Astrocyte (in vitro differentiated cells and primary cell): ENCODE measurements around the gene EFNB2. TPM values are rescaled to one million over a fixed set of nuclear protein-coding genes. Genes with fewer than 3 reads are reported as not detected.
A peak's percentile ranks its signal among the peaks of the same experiment; 100 is the strongest.

ENCODE experiments used
- DNase-seq: peaks from one replicate; pipeline ENCODE4 v3.0.0-alpha.2; 2010; ENCODE audit warnings: low read depth
- FAIRE-seq: peaks from 2 replicates; lab custom pipeline; 2011; peaks lifted over from hg19 to GRCh38; lab: Jason Lieb, UNC
- H2AFZ ChIP-seq: 2 replicates; pipeline ENCODE4 v1.6.0; 2012; ENCODE audit warnings: low read depth, low read length, inconsistent platforms
- H3K27ac ChIP-seq: 2 replicates; pipeline ENCODE4 v1.5.1; 2011; ENCODE audit warnings: low read depth, low read length, inconsistent platforms
- H3K27me3 ChIP-seq: 2 replicates; pipeline ENCODE4 v1.6.0; 2011; ENCODE audit warnings: low read length, inconsistent platforms; ENCODE audit not compliant: insufficient read depth
- H3K36me3 ChIP-seq: 2 replicates; pipeline ENCODE4 v1.5.1; 2011; ENCODE audit warnings: low read length, inconsistent platforms; ENCODE audit not compliant: insufficient read depth
- H3K4me1 ChIP-seq: 2 replicates; pipeline ENCODE4 v1.5.1; 2011; ENCODE audit warnings: low read length, inconsistent platforms; ENCODE audit not compliant: insufficient read depth
- H3K4me2 ChIP-seq: 2 replicates; pipeline ENCODE4 v1.6.0; 2012; ENCODE audit warnings: low read length, inconsistent platforms
- H3K4me3 ChIP-seq: 2 replicates; pipeline ENCODE4 v1.5.1; 2011; ENCODE audit warnings: low read depth, mild to moderate bottlenecking, low read length, inconsistent platforms; ENCODE audit not compliant: insufficient read depth
- H3K79me2 ChIP-seq: 2 replicates; pipeline ENCODE4 v1.6.0; 2012; ENCODE audit warnings: mild to moderate bottlenecking, low read length, inconsistent platforms; ENCODE audit not compliant: insufficient read depth
- H3K9ac ChIP-seq: 2 replicates; pipeline ENCODE4 v1.6.0; 2012; ENCODE audit warnings: mild to moderate bottlenecking, low read length, inconsistent platforms
- H3K9me3 ChIP-seq: 2 replicates; pipeline ENCODE4 v1.5.1; 2012; ENCODE audit warnings: low read depth, mild to moderate bottlenecking, low read length, inconsistent platforms; ENCODE audit not compliant: insufficient read depth
- H4K20me1 ChIP-seq: 2 replicates; pipeline ENCODE4 v1.6.0; 2012; ENCODE audit warnings: low read length, inconsistent platforms; ENCODE audit not compliant: insufficient read depth
- H3K27ac Mint-ChIP-seq: one replicate; pipeline ENCODE4 v1.8.0; 2021; ENCODE audit warnings: mild to moderate bottlenecking, mixed read lengths; ENCODE audit not compliant: unreplicated experiment
- H3K27me3 Mint-ChIP-seq: one replicate; pipeline ENCODE4 v1.8.0; 2021; ENCODE audit warnings: low read depth, mixed read lengths; ENCODE audit not compliant: unreplicated experiment
- H3K36me3 Mint-ChIP-seq: one replicate; pipeline ENCODE4 v1.8.0; 2021; ENCODE audit warnings: low read depth, mixed read lengths; ENCODE audit not compliant: unreplicated experiment
- H3K4me1 Mint-ChIP-seq: one replicate; pipeline ENCODE4 v1.8.0; 2021; ENCODE audit warnings: low read depth, mixed read lengths; ENCODE audit not compliant: unreplicated experiment
- H3K4me3 Mint-ChIP-seq: one replicate; pipeline ENCODE4 v1.8.0; 2021; ENCODE audit warnings: mild to moderate bottlenecking, moderate library complexity, mixed read lengths; ENCODE audit not compliant: unreplicated experiment
- H3K9me3 Mint-ChIP-seq: one replicate; pipeline ENCODE4 v1.8.0; 2021; ENCODE audit warnings: mild to moderate bottlenecking, mixed read lengths; ENCODE audit not compliant: unreplicated experiment
- CTCF ChIP-seq: IDR thresholded peaks from 2 replicates; pipeline ENCODE4 v1.5.1; 2011; ENCODE audit warnings: low read depth, mild to moderate bottlenecking, inconsistent platforms, low read length, moderate library complexity; ENCODE audit not compliant: insufficient read depth
- EZH2 ChIP-seq: IDR thresholded peaks from 2 replicates; pipeline ENCODE4 v1.6.1; 2012; ENCODE audit warnings: mild to moderate bottlenecking, low read length, inconsistent platforms; ENCODE audit not compliant: insufficient read depth
- total RNA-seq: library from RNA; stranded (reverse); gene quantifications from 2 replicates; pipeline ENCODE4 v1.2.1, GENCODE V29; 2021

The EFNB2 gene
- total RNA-seq, 1 donor from 2014 or later: 93.2 TPM

GRCh38 chr13:106480351-106480910 is 55.0 kb downstream of the EFNB2 start:
- Mint-ChIP-seq H3K36me3 (no peaks in the 10 kb centered on the region), H3K4me1 (peaks cover 2% of the 10 kb centered on the region), H3K27ac (no peak overlapping the region), H3K27me3 (no peaks in the 10 kb centered on the region), H3K4me3 (no peak overlapping the region), H3K9me3 (no peaks in the 10 kb centered on the region)
- FAIRE-seq (no peak), DNase-seq (no peak)
- Histone ChIP-seq H3K36me3 (no peaks in the 10 kb centered on the region), H3K79me2 (no peaks in the 10 kb centered on the region), H2AFZ (peak overlapping the region; percentile 9), H3K27me3 (no peaks in the 10 kb centered on the region), H3K9ac (no peak overlapping the region), H3K27ac (no peak overlapping the region), H3K4me3 (no peak overlapping the region), H4K20me1 (no peaks in the 10 kb centered on the region), H3K4me2 (peak overlapping the region; percentile 10), H3K9me3 (no peaks in the 10 kb centered on the region), H3K4me1 (no peaks in the 10 kb centered on the region)
- TF ChIP-seq EZH2 (no peak), CTCF (no peak)

GRCh38 chr13:106479929-106480328 is 55.5 kb downstream of the EFNB2 start:
- TF ChIP-seq EZH2 (no peak), CTCF (no peak)
- peak overlapping the region; percentile 9 for H2AFZ ChIP-seq
- no peaks in the 10 kb centered on the region for H3K36me3 ChIP-seq
- no peak overlapping the region for H3K4me3 ChIP-seq
- Mint-ChIP-seq H3K4me3 (no peak overlapping the region), H3K27ac (no peak overlapping the region), H3K36me3 (no peaks in the 10 kb centered on the region), H3K27me3 (no peaks in the 10 kb centered on the region), H3K4me1 (peaks cover 5% of the 10 kb centered on the region), H3K9me3 (no peaks in the 10 kb centered on the region)
- H3K9me3 ChIP-seq: no peaks in the 10 kb centered on the region
- H3K27me3 ChIP-seq: no peaks in the 10 kb centered on the region
- H3K4me1 ChIP-seq: no peaks in the 10 kb centered on the region
- H3K27ac ChIP-seq: no peak overlapping the region
- H4K20me1 ChIP-seq: no peaks in the 10 kb centered on the region
- no peak for FAIRE-seq
- H3K9ac ChIP-seq: no peak overlapping the region
- peak overlapping the region; percentile 10 for H3K4me2 ChIP-seq
- no peaks in the 10 kb centered on the region for H3K79me2 ChIP-seq
- no peak for DNase-seq

GRCh38 chr13:106478116-106478515 is 57.3 kb downstream of the EFNB2 start:
- Histone ChIP-seq H4K20me1 (no peaks in the 10 kb centered on the region), H3K4me1 (no peaks in the 10 kb centered on the region), H3K9me3 (no peaks in the 10 kb centered on the region), H3K27ac (no peak overlapping the region), H3K27me3 (no peaks in the 10 kb centered on the region), H3K4me3 (no peak overlapping the region), H3K36me3 (no peaks in the 10 kb centered on the region), H3K4me2 (no peak overlapping the region), H3K9ac (no peak overlapping the region), H2AFZ (no peak overlapping the region), H3K79me2 (no peaks in the 10 kb centered on the region)
- Mint-ChIP-seq H3K36me3 (no peaks in the 10 kb centered on the region), H3K9me3 (no peaks in the 10 kb centered on the region), H3K27me3 (no peaks in the 10 kb centered on the region), H3K27ac (no peak overlapping the region), H3K4me3 (no peak overlapping the region), H3K4me1 (peaks cover 4% of the 10 kb centered on the region)
- TF ChIP-seq EZH2 (no peak), CTCF (no peak)
- DNase-seq: no peak
- FAIRE-seq: no peak
